Measurements from ENCODE around the gene TUBB4A.

DNA sequence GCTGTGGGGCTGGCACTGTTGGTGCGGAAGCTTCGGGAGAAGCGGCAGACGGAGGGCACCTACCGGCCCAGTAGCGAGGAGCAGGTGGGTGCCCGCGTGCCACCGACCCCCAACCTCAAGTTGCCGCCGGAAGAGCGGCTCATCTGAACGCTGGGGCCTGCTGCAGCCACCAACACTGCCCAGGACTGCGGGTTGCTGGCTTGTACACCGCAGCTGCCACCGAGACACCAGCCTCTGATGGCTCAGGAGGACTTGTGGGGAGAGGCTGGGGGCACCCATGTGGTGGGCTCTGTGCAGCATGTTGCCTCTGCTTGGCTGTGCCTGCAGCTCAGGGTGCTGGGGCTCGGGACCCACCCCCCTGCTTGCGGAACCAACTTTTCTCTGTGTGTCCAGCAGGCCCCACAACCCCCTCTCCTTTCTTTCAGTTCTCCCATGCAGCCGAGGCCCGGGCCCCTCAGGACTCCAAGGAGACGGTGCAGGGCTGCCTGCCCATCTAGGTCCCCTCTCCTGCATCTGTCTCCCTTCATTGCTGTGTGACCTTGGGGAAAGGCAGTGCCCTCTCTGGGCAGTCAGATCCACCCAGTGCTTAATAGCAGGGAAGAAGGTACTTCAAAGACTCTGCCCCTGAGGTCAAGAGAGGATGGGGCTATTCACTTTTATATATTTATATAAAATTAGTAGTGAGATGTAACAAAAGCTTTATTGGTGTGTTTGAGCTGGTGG lies 35.4 kb downstream of the TUBB4A start:
- no peak for TF ChIP-seq CTCF (IDR thresholded peaks at IDR 0.05)
- no peak for TF ChIP-seq POLR2A (IDR thresholded peaks at IDR 0.05)
- TF ChIP-seq EP300 (IDR thresholded peaks at IDR 0.05), result no peak
